Endodermal cell (in vitro differentiated cells): ENCODE data around the gene MOB1B. TPM values are rescaled to one million over a fixed set of nuclear protein-coding genes. Genes with fewer than 3 reads are reported as not detected.

Experiments
- DNase-seq: peaks from one replicate; pipeline ENCODE4 v3.0.0-alpha.2; 2017
- H3K27ac ChIP-seq: 2 replicates; pipeline ENCODE4 v1.5.1; 2013; ENCODE audit warnings: mild to moderate bottlenecking, low read depth, low read length, moderate library complexity
- H3K27me3 ChIP-seq: 2 replicates; pipeline ENCODE4 v1.6.1; 2013; ENCODE audit warnings: mild to moderate bottlenecking, low read length, moderate library complexity; ENCODE audit not compliant: insufficient read depth, control insufficient read depth, poor library complexity, severe bottlenecking
- H3K36me3 ChIP-seq: 2 replicates; pipeline ENCODE4 v1.7.0; 2013; ENCODE audit warnings: mild to moderate bottlenecking, low read length, moderate library complexity; ENCODE audit not compliant: control insufficient read depth, insufficient read depth
- H3K4me1 ChIP-seq: one replicate; pipeline ENCODE4 v1.7.0; 2013; ENCODE audit warnings: low read length; ENCODE audit not compliant: control insufficient read depth, insufficient read depth
- H3K4me3 ChIP-seq: 2 replicates; pipeline ENCODE4 v1.5.1; 2013; ENCODE audit warnings: mild to moderate bottlenecking, low read length, moderate library complexity
- H3K9ac ChIP-seq: 2 replicates; pipeline ENCODE4 v1.6.1; 2013; ENCODE audit warnings: mild to moderate bottlenecking, low read length, moderate library complexity; ENCODE audit not compliant: poor library complexity, severe bottlenecking; ENCODE audit errors: extremely low read depth
- H3K9me3 ChIP-seq: 2 replicates; pipeline ENCODE4 v1.6.1; 2013; ENCODE audit warnings: mild to moderate bottlenecking, low read length, moderate library complexity; ENCODE audit not compliant: control insufficient read depth
- H3K27ac Mint-ChIP-seq: 2 replicates; pipeline ENCODE4 v1.8.0; 2020; ENCODE audit warnings: mixed read lengths
- H3K27me3 Mint-ChIP-seq: 2 replicates; pipeline ENCODE4 v1.8.0; 2021; ENCODE audit warnings: mild to moderate bottlenecking, mixed read lengths; ENCODE audit not compliant: insufficient read depth
- H3K36me3 Mint-ChIP-seq: 2 replicates; pipeline ENCODE4 v1.8.0; 2020; ENCODE audit warnings: low read depth, mixed read lengths
- H3K4me1 Mint-ChIP-seq: 2 replicates; pipeline ENCODE4 v1.8.0; 2020; ENCODE audit warnings: mixed read lengths
- H3K4me3 Mint-ChIP-seq: 2 replicates; pipeline ENCODE4 v1.8.0; 2020; ENCODE audit warnings: mild to moderate bottlenecking, moderate library complexity, mixed read lengths
- H3K9me3 Mint-ChIP-seq: 2 replicates; pipeline ENCODE4 v1.8.0; 2020; ENCODE audit warnings: mild to moderate bottlenecking, mixed read lengths
- WGBS, 2 experiments: methylation state at CpG; one replicate each; pipeline versions ENCODE4 v1.1.5 to v1.1.7; 2013; ENCODE audit warnings: missing lambda C conversion rate in 2 of 2, mixed read lengths in 1 of 2; ENCODE audit not compliant: insufficient coverage in 1 of 2, insufficient read length in 1 of 2; 5-methylcytosine and 5-hydroxymethylcytosine counted together
- total RNA-seq, 2 donors: library from RNA; stranded (reverse); fragmentation: NEBNext Ultra II Directional in 1 of 2; extraction: Animal tissue kit (Norgen Biotek cat#: 25700) in 1 of 2; gene quantifications; 2 replicates in 1 of 2; 3 replicates in 1 of 2; pipeline ENCODE4 v1.2.1, GENCODE V29; 2021
- TF ChIP-seq, protein P1 (sequence below): fragments of 200-600 bp; sonication (generic); conservative IDR thresholded peaks from 2 replicates; pipeline ENCODE4 v1.5.0; 2021; ENCODE audit warnings: antibody characterized with exemption, mild to moderate bottlenecking

Gene MOB1B
- total RNA-seq, 2 donors from 2014 or later: 28.7 to 30.5 TPM

GRCh38 chr4:70969076-70969475 lies 66.9 kb downstream of the MOB1B start:
- H3K27ac ChIP-seq: no peak overlapping the region
- H3K27me3 Mint-ChIP-seq: no peaks in the 10 kb centered on the region
- TF ChIP-seq, protein P1, sequence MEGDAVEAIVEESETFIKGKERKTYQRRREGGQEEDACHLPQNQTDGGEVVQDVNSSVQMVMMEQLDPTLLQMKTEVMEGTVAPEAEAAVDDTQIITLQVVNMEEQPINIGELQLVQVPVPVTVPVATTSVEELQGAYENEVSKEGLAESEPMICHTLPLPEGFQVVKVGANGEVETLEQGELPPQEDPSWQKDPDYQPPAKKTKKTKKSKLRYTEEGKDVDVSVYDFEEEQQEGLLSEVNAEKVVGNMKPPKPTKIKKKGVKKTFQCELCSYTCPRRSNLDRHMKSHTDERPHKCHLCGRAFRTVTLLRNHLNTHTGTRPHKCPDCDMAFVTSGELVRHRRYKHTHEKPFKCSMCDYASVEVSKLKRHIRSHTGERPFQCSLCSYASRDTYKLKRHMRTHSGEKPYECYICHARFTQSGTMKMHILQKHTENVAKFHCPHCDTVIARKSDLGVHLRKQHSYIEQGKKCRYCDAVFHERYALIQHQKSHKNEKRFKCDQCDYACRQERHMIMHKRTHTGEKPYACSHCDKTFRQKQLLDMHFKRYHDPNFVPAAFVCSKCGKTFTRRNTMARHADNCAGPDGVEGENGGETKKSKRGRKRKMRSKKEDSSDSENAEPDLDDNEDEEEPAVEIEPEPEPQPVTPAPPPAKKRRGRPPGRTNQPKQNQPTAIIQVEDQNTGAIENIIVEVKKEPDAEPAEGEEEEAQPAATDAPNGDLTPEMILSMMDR: no peak

GRCh38 chr4:70976252-70976651 lies 74.1 kb downstream of the MOB1B start:
- Mint-ChIP-seq H3K27me3 (no peaks in the 10 kb centered on the region), H3K4me3 (no peak overlapping the region), H3K36me3 (peaks cover 22% of the 10 kb centered on the region), H3K9me3 (no peaks in the 10 kb centered on the region), H3K4me1 (peaks cover 3% of the 10 kb centered on the region), H3K27ac (peak overlapping the region; percentile 18)
- 96 to 100% methylated on average over 1 to 3 of the region's 3 CpGs for WGBS, 2 experiments
- H3K9me3 ChIP-seq: no peaks in the 10 kb centered on the region
- no peak overlapping the region for H3K27ac ChIP-seq
- DNase-seq: no peak
- H3K27me3 ChIP-seq: no peaks in the 10 kb centered on the region
- peaks cover 67% of the 10 kb centered on the region for H3K36me3 ChIP-seq
- H3K4me1 ChIP-seq: no peaks in the 10 kb centered on the region
- H3K4me3 ChIP-seq: no peak overlapping the region
- TF ChIP-seq, protein P1: no peak
- H3K9ac ChIP-seq: no peak overlapping the region

More at GRCh38 chr4:70969076-70969475, 66.9 kb downstream of the MOB1B start:
- H3K9me3 ChIP-seq: no peaks in the 10 kb centered on the region
- no peak overlapping the region for H3K4me3 ChIP-seq
- H3K36me3 Mint-ChIP-seq: peaks cover 25% of the 10 kb centered on the region
- H3K27me3 ChIP-seq: no peaks in the 10 kb centered on the region
- WGBS, 2 experiments: 93 to 100% methylated on average over 4 to 7 of the region's 7 CpGs
- H3K9me3 Mint-ChIP-seq: no peaks in the 10 kb centered on the region
- H3K9ac ChIP-seq: no peak overlapping the region
- H3K4me3 Mint-ChIP-seq: no peak overlapping the region
- no peak overlapping the region for H3K27ac Mint-ChIP-seq
- no peak for DNase-seq
- no peaks in the 10 kb centered on the region for H3K4me1 Mint-ChIP-seq
- H3K4me1 ChIP-seq: no peaks in the 10 kb centered on the region
- H3K36me3 ChIP-seq: peaks cover 40% of the 10 kb centered on the region

DNA sequence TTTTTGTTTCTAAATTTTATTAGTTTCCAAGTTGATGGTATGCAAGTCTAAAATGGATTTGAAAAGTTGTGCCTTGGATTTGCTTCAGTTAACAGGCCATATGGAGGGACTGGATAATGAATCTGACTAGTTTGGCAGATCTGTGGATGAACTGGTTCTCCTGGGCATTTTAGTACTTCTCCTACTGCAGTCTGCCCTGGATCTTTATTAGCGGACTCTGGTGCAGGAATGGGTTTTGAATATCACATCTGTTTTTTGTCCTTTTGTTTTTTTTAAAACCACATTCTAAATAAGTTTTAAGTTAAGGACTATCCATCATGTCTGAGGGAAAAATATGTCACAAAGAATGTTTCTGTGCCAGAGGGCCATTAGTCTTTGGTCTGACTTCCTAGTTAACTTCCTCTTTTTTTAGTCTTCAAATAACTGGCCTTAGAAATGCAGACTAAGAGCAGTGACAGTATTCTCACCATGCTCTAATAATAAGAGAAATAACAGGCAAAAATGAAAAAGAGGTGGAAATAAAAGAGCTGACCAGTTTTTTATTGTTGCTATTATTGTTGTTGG lies 77.4 kb downstream of the MOB1B start:
- Histone ChIP-seq H3K36me3 (peaks cover 57% of the 10 kb centered on the region), H3K9ac (no peak overlapping the region), H3K4me3 (no peak overlapping the region), H3K4me1 (no peaks in the 10 kb centered on the region), H3K9me3 (no peaks in the 10 kb centered on the region), H3K27me3 (no peaks in the 10 kb centered on the region), H3K27ac (no peak overlapping the region)
- Mint-ChIP-seq H3K4me3 (no peak overlapping the region), H3K4me1 (peaks cover 3% of the 10 kb centered on the region), H3K27ac (no peak overlapping the region), H3K36me3 (peaks cover 10% of the 10 kb centered on the region), H3K9me3 (no peaks in the 10 kb centered on the region), H3K27me3 (no peaks in the 10 kb centered on the region)
- TF ChIP-seq, protein P1: no peak
- WGBS, 2 experiments: 100% methylated on average over 1 of the region's 1 CpG; no CpG with 5 or more reads in 1 of the 2 experiments
- no peak for DNase-seq
